Ectodermal cell (in vitro differentiated cells): ENCODE results near the gene NINJ2.

Source experiments
- H3K27ac ChIP-seq: 2 replicates; pipeline ENCODE4 v1.7.0; 2013; ENCODE audit warnings: mild to moderate bottlenecking, low read depth, low read length; ENCODE audit not compliant: insufficient read depth, poor library complexity, severe bottlenecking
- H3K27me3 ChIP-seq: 2 replicates; pipeline ENCODE4 v1.7.0; 2013; ENCODE audit warnings: mild to moderate bottlenecking, low read length; ENCODE audit not compliant: insufficient read depth, control insufficient read depth, poor library complexity, severe bottlenecking
- H3K36me3 ChIP-seq: one replicate; pipeline ENCODE4 v1.7.0; 2013; ENCODE audit warnings: low read length; ENCODE audit not compliant: control insufficient read depth, insufficient read depth
- H3K4me1 ChIP-seq: one replicate; pipeline ENCODE4 v1.7.0; 2013; ENCODE audit warnings: low read length; ENCODE audit not compliant: control insufficient read depth, insufficient read depth
- H3K4me3 ChIP-seq: 2 replicates; pipeline ENCODE4 v1.7.0; 2013; ENCODE audit warnings: low read depth, low read length, control low read depth; ENCODE audit not compliant: insufficient read depth
- H3K9me3 ChIP-seq: 2 replicates; pipeline ENCODE4 v1.7.0; 2013; ENCODE audit warnings: mild to moderate bottlenecking, low read length, moderate library complexity; ENCODE audit not compliant: control insufficient read depth
- WGBS, 2 experiments: methylation state at CpG; one replicate each; pipeline ENCODE4 v1.1.7; 2013; ENCODE audit warnings: missing lambda C conversion rate in 2 of 2; 5-methylcytosine and 5-hydroxymethylcytosine counted together

Gene NINJ2

GRCh38 chr12:694734-695503 lies 31.7 kb upstream of the NINJ2 start:
- Histone ChIP-seq H3K4me3 (no peak overlapping the region), H3K4me1 (no peaks in the 10 kb centered on the region), H3K9me3 (peaks cover 2% of the 10 kb centered on the region)

DNA sequence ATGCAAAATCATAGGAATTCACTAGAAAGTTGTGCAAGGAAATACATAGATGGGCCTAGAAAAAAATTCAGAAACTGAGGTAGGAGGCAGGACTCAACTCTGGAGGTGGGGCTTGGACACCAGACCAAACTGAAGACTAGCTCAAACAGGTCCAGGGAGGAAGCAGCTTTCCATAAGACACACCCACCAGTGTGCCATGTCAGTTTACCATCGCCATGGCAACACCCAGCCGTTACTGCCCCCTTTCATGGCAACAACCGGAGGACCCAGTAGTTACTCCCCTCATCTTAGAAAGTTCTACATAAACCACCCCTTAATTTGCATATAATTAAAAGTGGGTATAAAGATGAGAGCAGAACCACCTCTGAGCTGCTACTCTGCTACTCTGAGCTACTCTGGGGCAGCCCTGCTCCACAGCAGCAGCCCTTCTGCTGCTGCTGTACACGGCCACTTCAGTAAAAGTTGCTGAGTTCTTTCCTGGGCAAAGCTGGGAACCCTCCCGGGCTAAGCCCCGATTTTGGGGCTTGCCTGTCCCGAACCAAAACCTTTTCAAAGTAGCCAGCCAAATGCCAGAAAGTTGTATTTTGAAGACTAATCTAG lies 30.8 kb upstream of the NINJ2 start:
- H3K4me1 ChIP-seq: no peaks in the 10 kb centered on the region
- H3K27me3 ChIP-seq: no peaks in the 10 kb centered on the region
- no peak overlapping the region for H3K4me3 ChIP-seq
- no peaks in the 10 kb centered on the region for H3K36me3 ChIP-seq
- 92 to 97% methylated on average over 7 of the region's 7 CpGs for WGBS, 2 experiments
- no peak overlapping the region for H3K27ac ChIP-seq
- H3K9me3 ChIP-seq: peaks cover 2% of the 10 kb centered on the region

More at GRCh38 chr12:694734-695503, 31.7 kb upstream of the NINJ2 start:
- H3K36me3 ChIP-seq: no peaks in the 10 kb centered on the region
- no peaks in the 10 kb centered on the region for H3K27me3 ChIP-seq
- H3K27ac ChIP-seq: no peak overlapping the region
- WGBS, 2 experiments: 86 to 87% methylated on average over 27 of the region's 27 CpGs

- WGBS, 2 experiments: 91 to 96% methylated on average over 2 of the region's 2 CpGs
- no peak overlapping the region for H3K4me3 ChIP-seq
- no peaks in the 10 kb centered on the region for H3K27me3 ChIP-seq
- H3K9me3 ChIP-seq: no peaks in the 10 kb centered on the region
- no peaks in the 10 kb centered on the region for H3K4me1 ChIP-seq
- H3K36me3 ChIP-seq: no peaks in the 10 kb centered on the region
- H3K27ac ChIP-seq: no peak overlapping the region
Observed at GRCh38 chr12:692274-692673, 29.0 kb upstream of the NINJ2 start.

DNA sequence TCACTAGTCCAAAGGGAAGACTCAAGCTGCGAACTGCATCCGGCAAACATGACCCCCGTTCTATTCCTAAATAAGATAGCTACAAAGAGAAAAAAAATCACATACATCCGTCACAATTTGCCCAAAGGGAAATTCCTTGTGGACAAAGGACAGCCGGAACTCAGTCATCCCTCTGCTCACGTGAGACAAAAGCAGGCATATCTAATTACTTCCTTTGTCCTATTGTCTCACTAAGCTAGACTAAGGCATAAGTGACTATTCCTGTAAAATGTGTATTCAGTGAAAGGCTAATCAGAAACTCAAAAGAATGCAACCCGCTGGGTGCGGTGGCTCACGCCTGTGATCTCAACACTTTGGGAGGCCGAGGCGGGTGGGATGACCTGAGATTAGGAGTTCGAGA lies 27.2 kb upstream of the NINJ2 start:
- Histone ChIP-seq H3K27me3 (no peaks in the 10 kb centered on the region), H3K27ac (no peak overlapping the region), H3K4me3 (no peak overlapping the region), H3K36me3 (no peaks in the 10 kb centered on the region), H3K9me3 (no peaks in the 10 kb centered on the region), H3K4me1 (no peaks in the 10 kb centered on the region)
- 85 to 86% methylated on average over 12 of the region's 12 CpGs for WGBS, 2 experiments

DNA sequence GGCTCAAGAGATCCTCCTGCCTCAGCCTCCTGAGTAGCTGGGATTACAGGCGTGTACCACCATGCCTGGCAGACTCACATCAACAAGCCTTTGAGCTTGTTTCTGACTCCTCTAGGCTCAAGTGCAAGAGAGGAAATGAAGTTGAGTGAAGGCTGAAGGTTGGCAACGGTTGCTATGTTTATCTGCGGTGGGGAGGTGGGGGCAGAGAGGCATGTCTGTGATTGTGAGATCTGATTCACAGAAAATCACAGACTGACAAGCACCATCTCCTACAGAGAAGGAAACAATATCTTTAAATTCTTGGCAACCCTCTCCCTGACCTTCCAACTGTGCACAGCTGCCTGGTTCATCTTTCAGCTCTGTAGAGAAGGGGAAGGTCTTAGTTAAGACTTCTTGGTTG lies 22.1 kb upstream of the NINJ2 start:
- no peaks in the 10 kb centered on the region for H3K9me3 ChIP-seq
- H3K27me3 ChIP-seq: no peaks in the 10 kb centered on the region
- no peak overlapping the region for H3K27ac ChIP-seq
- no peak overlapping the region for H3K4me3 ChIP-seq
- H3K36me3 ChIP-seq: no peaks in the 10 kb centered on the region
- no peaks in the 10 kb centered on the region for H3K4me1 ChIP-seq
- 83 to 87% methylated on average over 2 to 3 of the region's 3 CpGs for WGBS, 2 experiments

- Histone ChIP-seq H3K9me3 (no peaks in the 10 kb centered on the region), H3K27me3 (no peaks in the 10 kb centered on the region), H3K36me3 (no peaks in the 10 kb centered on the region), H3K4me3 (no peak overlapping the region), H3K4me1 (no peaks in the 10 kb centered on the region), H3K27ac (no peak overlapping the region)
- 82 to 83% methylated on average over 4 of the region's 4 CpGs for WGBS, 2 experiments
Observed at GRCh38 chr12:684416-684815, 21.2 kb upstream of the NINJ2 start.

GRCh38 chr12:681568-682256 lies 18.5 kb upstream of the NINJ2 start:
- no peak overlapping the region for H3K4me3 ChIP-seq
- H3K9me3 ChIP-seq: no peaks in the 10 kb centered on the region
- 93 to 95% methylated on average over 10 of the region's 10 CpGs for WGBS, 2 experiments
- H3K27ac ChIP-seq: no peak overlapping the region
- no peaks in the 10 kb centered on the region for H3K36me3 ChIP-seq
- no peaks in the 10 kb centered on the region for H3K27me3 ChIP-seq
- H3K4me1 ChIP-seq: peaks cover 6% of the 10 kb centered on the region

DNA sequence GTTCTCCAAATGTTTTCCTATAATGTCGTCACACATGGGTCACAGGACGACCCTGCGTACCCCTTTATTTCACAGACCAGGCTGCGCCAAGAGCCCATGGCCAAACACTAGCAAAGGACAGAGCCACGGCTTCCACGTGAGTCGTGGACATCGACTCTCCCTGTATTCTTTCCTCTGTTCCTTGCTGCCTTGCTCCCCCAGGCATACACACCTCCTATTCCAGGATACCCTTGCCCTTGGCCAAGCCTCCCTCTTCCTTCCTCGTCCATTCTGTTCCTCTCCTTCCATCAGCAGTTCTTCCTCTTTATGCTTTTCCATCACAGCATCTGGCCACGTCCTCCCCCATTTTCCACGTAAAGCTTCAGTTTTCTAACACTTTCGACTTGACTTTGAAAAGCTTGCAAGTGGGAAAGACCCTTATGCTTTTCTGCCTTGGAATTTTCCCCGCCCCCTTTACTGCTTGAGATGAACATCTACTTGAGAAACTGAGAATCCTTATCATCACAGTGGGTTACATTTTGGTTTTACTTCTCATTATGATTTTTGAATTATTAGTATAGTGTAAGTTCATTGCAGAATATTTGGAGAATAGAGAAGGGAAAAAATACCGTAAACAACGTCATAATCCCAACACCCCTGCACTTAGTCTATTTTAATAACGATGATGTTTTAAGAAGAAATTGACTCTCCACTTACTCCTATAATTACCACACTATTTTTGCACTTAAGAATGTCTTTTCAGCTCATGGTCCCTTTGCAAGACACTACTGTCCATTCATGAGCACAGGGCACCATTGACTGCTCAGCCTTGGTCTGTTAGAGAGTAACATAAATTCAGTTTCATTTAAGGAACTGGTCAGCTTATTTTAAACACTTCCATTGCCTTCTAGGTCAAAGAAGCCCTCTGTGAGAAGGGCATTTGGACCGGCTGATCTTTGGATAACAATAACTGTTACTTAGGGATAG lies 15.8 kb upstream of the NINJ2 start:
- Histone ChIP-seq H3K27ac (peak overlapping the region; percentile 8), H3K4me3 (no peak overlapping the region), H3K4me1 (peaks cover 6% of the 10 kb centered on the region), H3K27me3 (no peaks in the 10 kb centered on the region), H3K9me3 (no peaks in the 10 kb centered on the region), H3K36me3 (no peaks in the 10 kb centered on the region)
- 87 to 90% methylated on average over 16 to 17 of the region's 17 CpGs for WGBS, 2 experiments

GRCh38 chr12:675562-675961 lies 12.3 kb upstream of the NINJ2 start:
- Histone ChIP-seq H3K27ac (no peak overlapping the region), H3K4me1 (peaks cover 6% of the 10 kb centered on the region), H3K36me3 (no peaks in the 10 kb centered on the region), H3K27me3 (no peaks in the 10 kb centered on the region), H3K4me3 (no peak overlapping the region), H3K9me3 (no peaks in the 10 kb centered on the region)
- 96 to 99% methylated on average over 3 to 4 of the region's 4 CpGs for WGBS, 2 experiments
